IPS-18a (cell line): ENCODE measurements around the gene PKM.

Experiments
- H3K27ac ChIP-seq: one replicate; pipeline ENCODE4 v1.5.1; 2013; ENCODE audit warnings: low read length
- H3K27me3 ChIP-seq: one replicate; pipeline ENCODE4 v1.6.1; 2013; ENCODE audit warnings: mild to moderate bottlenecking, low read length; ENCODE audit not compliant: control insufficient read depth, insufficient read depth
- H3K36me3 ChIP-seq: one replicate; pipeline ENCODE4 v1.6.1; 2013; ENCODE audit warnings: low read depth, low read length; ENCODE audit not compliant: control insufficient read depth
- H3K4me1 ChIP-seq: one replicate; pipeline ENCODE4 v1.6.1; 2013; ENCODE audit warnings: low read depth, low read length; ENCODE audit not compliant: control insufficient read depth
- H3K4me3 ChIP-seq: one replicate; pipeline ENCODE4 v1.5.1; 2013; ENCODE audit warnings: low read length
- H3K9ac ChIP-seq: one replicate; pipeline ENCODE4 v1.6.1; 2013; ENCODE audit warnings: mild to moderate bottlenecking, low read length, moderate library complexity
- H3K9me3 ChIP-seq: one replicate; pipeline ENCODE4 v1.6.1; 2013; ENCODE audit warnings: low read depth, low read length; ENCODE audit not compliant: control insufficient read depth

PKM gene

GRCh38 chr15:72231833-72232478 lies 966 bp upstream of the PKM start:
- Histone ChIP-seq H3K4me3 (peak overlapping the region; percentile 92), H3K36me3 (no peaks in the 10 kb centered on the region), H3K9ac (peak overlapping the region; percentile 95), H3K9me3 (no peaks in the 10 kb centered on the region), H3K4me1 (peaks cover 24% of the 10 kb centered on the region), H3K27ac (no peak overlapping the region), H3K27me3 (peaks cover 63% of the 10 kb centered on the region)

- Histone ChIP-seq H3K9ac (peak overlapping the region; percentile 95), H3K9me3 (no peaks in the 10 kb centered on the region), H3K27me3 (peaks cover 50% of the 10 kb centered on the region), H3K27ac (peak overlapping the region; percentile 88), H3K4me1 (peaks cover 29% of the 10 kb centered on the region), H3K4me3 (peak overlapping the region; percentile 92), H3K36me3 (no peaks in the 10 kb centered on the region)
Measured at GRCh38 chr15:72230197-72231065, 559 bp downstream of the PKM start.

- H3K4me1 ChIP-seq: peaks cover 29% of the 10 kb centered on the region
- no peak overlapping the region for H3K27ac ChIP-seq
- H3K36me3 ChIP-seq: no peaks in the 10 kb centered on the region
- peak overlapping the region; percentile 92 for H3K4me3 ChIP-seq
- no peaks in the 10 kb centered on the region for H3K9me3 ChIP-seq
- peaks cover 44% of the 10 kb centered on the region for H3K27me3 ChIP-seq
- H3K9ac ChIP-seq: peak overlapping the region; percentile 95
Measured at GRCh38 chr15:72229947-72230196, 1.1 kb downstream of the PKM start.

- no peak overlapping the region for H3K27ac ChIP-seq
- peaks cover 39% of the 10 kb centered on the region for H3K27me3 ChIP-seq
- no peaks in the 10 kb centered on the region for H3K9me3 ChIP-seq
- peaks cover 29% of the 10 kb centered on the region for H3K4me1 ChIP-seq
- peak overlapping the region; percentile 92 for H3K4me3 ChIP-seq
- H3K9ac ChIP-seq: peak overlapping the region; percentile 95
- H3K36me3 ChIP-seq: no peaks in the 10 kb centered on the region
Measured at GRCh38 chr15:72229076-72229946, 1.7 kb downstream of the PKM start.

- H3K4me3 ChIP-seq: no peak overlapping the region
- H3K9me3 ChIP-seq: no peaks in the 10 kb centered on the region
- H3K27me3 ChIP-seq: peaks cover 24% of the 10 kb centered on the region
- peaks cover 29% of the 10 kb centered on the region for H3K4me1 ChIP-seq
- no peak overlapping the region for H3K9ac ChIP-seq
- no peak overlapping the region for H3K27ac ChIP-seq
- H3K36me3 ChIP-seq: peaks cover 4% of the 10 kb centered on the region
Measured at GRCh38 chr15:72227720-72228119, 3.3 kb downstream of the PKM start.

- Histone ChIP-seq H3K27ac (no peak overlapping the region), H3K9me3 (no peaks in the 10 kb centered on the region), H3K4me3 (no peak overlapping the region), H3K4me1 (peaks cover 25% of the 10 kb centered on the region), H3K9ac (no peak overlapping the region), H3K27me3 (peaks cover 19% of the 10 kb centered on the region), H3K36me3 (peaks cover 4% of the 10 kb centered on the region)
Measured at GRCh38 chr15:72227192-72227586, 3.8 kb downstream of the PKM start.

- H3K4me1 ChIP-seq: peaks cover 8% of the 10 kb centered on the region
Measured at GRCh38 chr15:72223278-72223677, 7.7 kb downstream of the PKM start.

GRCh38 chr15:72222393-72222792 lies 8.6 kb downstream of the PKM start:
- Histone ChIP-seq H3K27me3 (no peaks in the 10 kb centered on the region), H3K4me3 (no peak overlapping the region), H3K9me3 (no peaks in the 10 kb centered on the region), H3K27ac (no peak overlapping the region), H3K36me3 (peaks cover 37% of the 10 kb centered on the region), H3K4me1 (peaks cover 8% of the 10 kb centered on the region), H3K9ac (no peak overlapping the region)

More at GRCh38 chr15:72223278-72223677, 7.7 kb downstream of the PKM start:
- H3K4me3 ChIP-seq: no peak overlapping the region
- no peaks in the 10 kb centered on the region for H3K9me3 ChIP-seq
- no peaks in the 10 kb centered on the region for H3K27me3 ChIP-seq
- peaks cover 28% of the 10 kb centered on the region for H3K36me3 ChIP-seq
- no peak overlapping the region for H3K9ac ChIP-seq
- no peak overlapping the region for H3K27ac ChIP-seq

GRCh38 chr15:72220687-72221086 lies 10.3 kb downstream of the PKM start:
- Histone ChIP-seq H3K4me3 (no peak overlapping the region), H3K27ac (no peak overlapping the region), H3K9ac (no peak overlapping the region), H3K36me3 (peaks cover 54% of the 10 kb centered on the region), H3K9me3 (no peaks in the 10 kb centered on the region), H3K4me1 (no peaks in the 10 kb centered on the region), H3K27me3 (no peaks in the 10 kb centered on the region)

- H3K27ac ChIP-seq: no peak overlapping the region
- no peaks in the 10 kb centered on the region for H3K9me3 ChIP-seq
- no peaks in the 10 kb centered on the region for H3K4me1 ChIP-seq
- H3K27me3 ChIP-seq: no peaks in the 10 kb centered on the region
- no peak overlapping the region for H3K4me3 ChIP-seq
- H3K9ac ChIP-seq: no peak overlapping the region
- peaks cover 84% of the 10 kb centered on the region for H3K36me3 ChIP-seq
Measured at GRCh38 chr15:72217216-72217615, 13.8 kb downstream of the PKM start.

GRCh38 chr15:72216079-72216478 lies 14.9 kb downstream of the PKM start:
- Histone ChIP-seq H3K27ac (no peak overlapping the region), H3K9ac (no peak overlapping the region), H3K27me3 (no peaks in the 10 kb centered on the region), H3K36me3 (peaks cover 93% of the 10 kb centered on the region), H3K4me1 (no peaks in the 10 kb centered on the region), H3K9me3 (no peaks in the 10 kb centered on the region), H3K4me3 (no peak overlapping the region)
